Upper lobe of left lung (tissue), 4 donors: Measurements from ENCODE around the gene OR52B2.

Source experiments
- CTCF ChIP-seq, 6 experiments: fragments of 450-650 bp in 4 of 6; fragments of 200-600 bp in 2 of 6; sonication (generic) in 2 of 6; IDR thresholded peaks; one replicate each; pipeline ENCODE4 v1.5.1; 2016 to 2019; ENCODE audit warnings: antibody characterized with exemption in 6 of 6
- EP300 ChIP-seq, 4 donors: sonication (generic); formaldehyde crosslinking; IDR thresholded peaks; one replicate each; pipeline ENCODE4 v1.5.1; 2017; ENCODE audit warnings: antibody characterized with exemption in 4 of 4, control low read depth in 2 of 4
- POLR2A ChIP-seq, 4 donors: fragments of 450-650 bp; IDR thresholded peaks; one replicate each; pipeline ENCODE4 v1.5.1; 2016 to 2017; ENCODE audit warnings: antibody characterized with exemption in 4 of 4, mild to moderate bottlenecking in 2 of 4
- POLR2AphosphoS5 ChIP-seq, 2 donors: sonication (generic); formaldehyde crosslinking; IDR thresholded peaks; one replicate each; pipeline ENCODE4 v1.5.1; 2017; ENCODE audit warnings: antibody characterized with exemption in 2 of 2

- TF ChIP-seq CTCF (IDR thresholded peaks at IDR 0.05) (no peak), POLR2A (IDR thresholded peaks at IDR 0.05) (no peak), POLR2AphosphoS5 (IDR thresholded peaks at IDR 0.05) (no peak), EP300 (IDR thresholded peaks at IDR 0.05) (no peak)
Measured at GRCh38 chr11:6199174-6199810, 29.2 kb upstream of the OR52B2 start, which contains the start of gene OR52W1.
